Kidney epithelial cell (primary cell): Measurements from ENCODE around the gene PDGFRA. TPM values are rescaled to one million over a fixed set of nuclear protein-coding genes. Genes with fewer than 3 reads are reported as not detected.
A peak's percentile ranks its signal among the peaks of the same experiment; 100 is the strongest.

ENCODE experiments used
- DNase-seq: peaks from one replicate; pipeline ENCODE4 v3.0.0-alpha.2; 2010; ENCODE audit warnings: low read depth
- H3K27me3 ChIP-seq: 2 replicates; pipeline ENCODE4 v1.6.0; 2011; ENCODE audit warnings: low read length; ENCODE audit not compliant: control insufficient read depth, insufficient read depth
- H3K36me3 ChIP-seq: 2 replicates; pipeline ENCODE4 v1.5.1; 2011; ENCODE audit warnings: low read length; ENCODE audit not compliant: control insufficient read depth, insufficient read depth
- H3K4me3 ChIP-seq: 2 replicates; pipeline ENCODE4 v1.5.1; 2011; ENCODE audit warnings: low read depth, mild to moderate bottlenecking, control low read depth, low read length
- CTCF ChIP-seq: IDR thresholded peaks from 2 replicates; pipeline ENCODE4 v1.5.1; 2011; ENCODE audit warnings: mild to moderate bottlenecking, moderate library complexity, low read length, control low read depth, inconsistent platforms; ENCODE audit not compliant: insufficient read depth, poor library complexity, severe bottlenecking
- total RNA-seq: library from RNA; depleted of rRNA; stranded (reverse); fragments of >200 nt; gene quantifications from 2 replicates; pipeline ENCODE4 v1.2.3, GENCODE V29; 2015

Gene PDGFRA
- total RNA-seq, 1 donor from 2014 or later = 2.1 TPM

- H3K4me3 ChIP-seq = no peak overlapping the region
- no peak for TF ChIP-seq CTCF
- peaks cover 58% of the 10 kb centered on the region for H3K27me3 ChIP-seq
- DNase-seq = no peak
- H3K36me3 ChIP-seq = no peaks in the 10 kb centered on the region
These were observed 4.0 kb upstream of the PDGFRA start for GRCh38 chr4:54224996-54225597.

DNA sequence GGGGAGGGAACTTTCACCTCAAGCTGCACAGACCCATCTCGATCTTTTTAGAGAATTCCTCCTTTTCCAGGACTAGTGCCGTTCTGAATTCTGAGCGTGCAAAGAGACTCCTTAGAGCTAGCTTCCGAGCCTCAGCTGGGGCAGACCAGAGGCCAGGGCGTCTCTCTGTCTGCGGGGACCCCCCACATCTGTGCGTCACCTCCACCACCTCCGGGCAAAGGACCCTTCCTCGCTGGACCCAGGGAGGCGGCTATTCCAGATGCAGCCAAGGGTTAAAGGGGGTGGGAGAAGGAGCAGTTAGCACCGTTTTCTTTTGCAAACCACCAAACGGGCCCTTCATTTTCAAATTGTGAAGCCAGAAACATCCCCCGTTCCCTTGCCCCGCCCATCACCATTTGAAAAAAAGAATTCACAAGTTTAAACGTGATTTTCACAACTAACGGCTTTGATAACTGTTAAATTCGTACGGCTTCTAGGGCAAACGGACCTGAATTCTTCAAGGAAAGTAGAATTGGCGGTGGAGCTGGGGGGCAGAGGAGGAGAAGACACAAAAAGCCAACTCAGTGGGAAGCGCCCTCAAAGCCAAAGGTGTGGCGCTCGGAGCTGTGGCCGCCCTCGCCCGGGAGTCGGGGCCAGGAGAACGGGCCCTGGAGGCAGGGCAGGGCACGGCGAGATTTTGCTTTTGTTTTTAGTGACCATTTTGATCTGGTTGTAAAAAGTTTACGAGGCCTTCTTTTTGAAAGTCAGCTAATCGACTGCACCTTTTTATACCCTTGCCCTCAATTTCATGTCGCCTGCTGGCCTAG lies 3.3 kb upstream of the PDGFRA start:
- TF ChIP-seq CTCF = no peak
- peaks cover 65% of the 10 kb centered on the region for H3K27me3 ChIP-seq
- H3K36me3 ChIP-seq = no peaks in the 10 kb centered on the region
- peak overlapping the region; percentile 12 for H3K4me3 ChIP-seq
- DNase-seq = no peak

GRCh38 chr4:54226404-54227255 lies 2.5 kb upstream of the PDGFRA start:
- no peak for TF ChIP-seq CTCF
- Histone ChIP-seq H3K27me3 (peaks cover 73% of the 10 kb centered on the region), H3K36me3 (no peaks in the 10 kb centered on the region), H3K4me3 (no peak overlapping the region)
- DNase-seq = no peak

DNA sequence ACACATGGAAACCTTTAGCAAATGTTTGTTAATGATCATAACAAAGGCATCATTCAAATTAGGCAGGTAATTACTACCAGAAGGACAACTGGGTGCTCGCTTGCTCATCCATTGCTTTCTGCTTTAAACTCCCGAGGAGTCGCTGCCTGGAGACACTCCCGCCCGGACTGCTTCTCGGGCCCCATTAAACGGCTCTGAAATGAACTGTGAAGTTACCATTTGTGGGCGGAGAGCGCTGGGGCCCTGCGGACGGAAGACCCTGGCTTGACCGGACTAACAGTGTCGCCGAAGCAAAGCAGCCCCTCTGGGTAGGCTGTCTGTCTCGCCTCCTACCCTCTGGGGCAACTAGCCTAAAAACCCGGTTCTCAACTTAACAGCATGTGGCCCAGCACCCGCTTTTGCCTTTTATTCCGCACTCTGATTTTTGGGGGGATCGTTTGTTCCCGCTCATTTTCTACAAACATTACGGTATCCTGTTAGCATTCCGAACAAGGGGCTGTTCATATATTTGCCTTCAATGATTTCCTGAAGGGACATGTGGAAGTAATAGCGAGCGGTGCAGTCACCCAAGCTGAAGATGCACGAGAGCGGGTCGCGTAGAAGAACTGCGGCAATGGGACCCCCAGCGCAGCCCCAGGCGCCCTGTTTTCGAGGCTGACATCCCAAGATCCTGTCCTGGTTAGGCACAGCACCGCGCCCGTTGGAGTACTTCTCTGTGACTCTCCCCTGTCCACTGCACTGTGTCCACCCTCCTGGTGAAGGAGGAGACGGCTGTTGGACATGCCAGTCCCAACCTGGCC lies 1.6 kb upstream of the PDGFRA start:
- Histone ChIP-seq H3K4me3 (peak overlapping the region; percentile 32), H3K27me3 (peaks cover 81% of the 10 kb centered on the region), H3K36me3 (no peaks in the 10 kb centered on the region)
- TF ChIP-seq CTCF = no peak
- no peak for DNase-seq

DNA sequence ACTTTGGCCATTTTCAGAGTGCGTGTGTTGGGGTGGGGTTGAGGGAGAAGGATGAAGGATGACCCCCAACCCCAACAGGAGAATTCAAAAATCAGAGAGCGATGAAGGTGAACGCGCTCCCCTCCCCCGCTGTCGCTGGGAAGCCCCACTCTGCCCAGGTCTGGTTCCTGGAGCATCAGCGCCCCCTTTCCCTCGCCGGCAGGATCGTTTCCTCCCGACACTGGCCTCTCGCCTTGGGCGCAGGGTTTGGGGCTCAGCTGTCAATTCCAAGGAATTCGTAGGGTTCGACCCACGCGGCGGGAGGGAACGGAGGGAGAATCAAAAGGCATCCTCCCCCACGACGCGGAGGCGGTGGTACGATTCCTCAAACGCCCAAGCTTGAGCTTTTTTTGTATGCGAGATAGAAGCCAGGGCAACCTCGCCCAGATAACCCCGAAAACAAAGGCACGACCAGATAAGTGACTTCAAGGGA lies 1.0 kb upstream of the PDGFRA start:
- peaks cover 82% of the 10 kb centered on the region for H3K27me3 ChIP-seq
- H3K36me3 ChIP-seq = no peaks in the 10 kb centered on the region
- peak overlapping the region; percentile 32 for H3K4me3 ChIP-seq
- peak; percentile 91 for TF ChIP-seq CTCF
- no peak for DNase-seq
